Measurements from ENCODE around the gene WRNIP1.
"Not testable (repeated sequence)": the region's sequence is repeated elsewhere in the genome, so short reads cannot be mapped to it uniquely, and the experiment has no call there.

The WRNIP1 gene

DNA sequence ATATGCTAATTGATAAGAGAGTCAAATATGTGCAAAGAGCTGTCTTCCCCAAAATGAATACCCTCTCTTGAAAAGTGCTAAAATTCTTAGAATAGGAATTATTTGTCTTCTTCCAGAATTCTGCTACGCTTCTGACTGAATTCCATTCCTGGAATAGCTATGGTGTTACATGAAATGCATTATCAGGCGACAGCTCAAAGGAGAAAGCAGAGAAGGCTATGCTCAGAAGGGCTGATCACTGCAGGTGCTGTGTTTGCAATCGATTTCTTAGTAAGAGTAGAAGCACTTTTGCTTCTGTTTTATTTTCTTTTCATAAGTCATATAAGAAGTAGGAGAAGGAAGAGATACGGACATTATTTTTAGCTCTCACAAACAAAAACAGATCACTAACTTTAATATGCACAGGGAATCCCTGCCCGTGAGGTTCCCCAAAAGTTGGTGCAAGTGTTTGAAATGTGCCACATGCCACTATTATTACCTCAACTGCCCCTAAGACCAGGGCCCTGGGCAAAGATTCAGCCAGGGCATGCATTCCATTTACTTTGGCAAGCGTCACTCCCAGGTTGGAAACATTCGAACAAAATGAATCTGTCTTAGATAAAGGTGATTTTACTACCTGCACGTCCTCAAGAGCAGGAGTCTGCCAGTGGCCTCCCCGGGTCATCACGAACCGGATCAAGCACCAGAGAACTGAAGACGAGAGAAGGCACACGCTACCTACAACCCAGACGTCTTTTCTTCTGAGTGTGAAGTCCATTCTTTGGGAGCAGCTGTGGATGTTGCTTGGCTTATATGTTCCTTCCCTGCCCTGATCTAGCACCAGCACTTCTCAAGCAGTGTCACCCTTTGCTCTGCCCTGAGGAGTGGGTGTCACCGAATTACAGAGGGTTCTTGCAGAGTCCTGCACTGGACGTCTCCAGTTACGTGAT, 21.6 kb upstream of the WRNIP1 start:
- no peak for DNase-seq

DNA sequence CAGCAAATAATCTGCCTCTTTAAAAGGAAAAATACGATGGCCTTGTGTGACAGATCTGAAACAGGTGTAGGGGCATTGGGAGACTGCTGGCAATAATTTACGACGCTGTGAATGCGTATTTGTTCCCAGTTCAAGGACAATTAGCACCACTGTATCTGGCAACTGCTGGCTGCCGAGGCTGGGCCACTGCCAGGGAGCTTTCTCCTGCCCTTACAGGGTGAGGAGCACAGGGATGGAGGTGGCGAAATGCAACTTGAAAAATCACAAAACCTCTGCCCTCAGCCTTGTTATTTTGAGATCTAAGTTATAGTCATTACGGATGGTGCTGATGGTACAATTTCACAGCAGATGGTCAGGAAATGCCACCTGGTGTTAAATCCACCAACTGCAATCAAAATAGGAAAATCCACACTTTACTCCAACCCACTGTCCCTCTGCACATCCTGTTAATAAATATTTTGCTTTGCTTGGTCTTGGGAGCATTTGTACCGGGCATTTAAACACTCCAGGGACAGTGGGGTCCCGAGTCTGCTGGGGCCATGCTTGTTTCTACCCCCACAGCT, 20.9 kb upstream of the WRNIP1 start:
- DNase-seq = peak; percentile 45

DNA sequence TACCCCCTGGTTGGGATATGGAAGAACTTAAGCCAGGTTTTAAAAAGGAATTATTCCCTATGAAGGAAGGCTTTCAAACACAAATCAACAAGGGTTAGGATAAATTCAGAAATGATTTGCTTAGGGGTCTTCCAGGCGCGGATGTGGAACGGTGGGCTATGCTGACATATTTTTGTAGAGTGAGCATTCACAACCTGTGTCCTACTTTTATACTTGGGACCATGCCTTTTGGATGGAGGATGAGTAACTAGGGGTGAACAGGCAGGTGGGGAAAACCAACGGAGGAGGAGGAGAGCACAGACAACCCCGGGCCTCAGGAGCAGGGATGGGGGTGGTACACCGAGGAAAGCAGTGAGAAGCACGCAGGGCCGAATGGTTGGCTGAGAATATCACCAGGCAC, 20.4 kb upstream of the WRNIP1 start:
- no peak for DNase-seq

DNA sequence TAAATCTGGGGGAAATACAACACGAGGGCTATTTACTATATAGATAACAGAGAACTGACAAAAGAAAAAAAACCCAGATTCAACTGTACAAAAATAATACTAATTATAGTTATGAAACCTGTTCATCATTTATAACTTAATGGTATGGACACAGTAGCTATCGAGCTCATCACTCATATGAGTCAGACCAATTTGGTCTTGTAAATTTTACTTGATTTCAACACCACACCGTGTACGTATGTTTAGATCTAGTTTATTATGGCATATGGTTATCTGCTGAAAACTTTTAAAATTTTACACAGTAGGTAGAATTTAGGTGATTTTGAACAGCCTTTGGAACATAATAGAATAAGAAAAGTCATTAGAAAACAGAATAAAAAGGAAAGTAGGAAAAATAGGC, 19.9 kb upstream of the WRNIP1 start:
- no peak for DNase-seq

DNA sequence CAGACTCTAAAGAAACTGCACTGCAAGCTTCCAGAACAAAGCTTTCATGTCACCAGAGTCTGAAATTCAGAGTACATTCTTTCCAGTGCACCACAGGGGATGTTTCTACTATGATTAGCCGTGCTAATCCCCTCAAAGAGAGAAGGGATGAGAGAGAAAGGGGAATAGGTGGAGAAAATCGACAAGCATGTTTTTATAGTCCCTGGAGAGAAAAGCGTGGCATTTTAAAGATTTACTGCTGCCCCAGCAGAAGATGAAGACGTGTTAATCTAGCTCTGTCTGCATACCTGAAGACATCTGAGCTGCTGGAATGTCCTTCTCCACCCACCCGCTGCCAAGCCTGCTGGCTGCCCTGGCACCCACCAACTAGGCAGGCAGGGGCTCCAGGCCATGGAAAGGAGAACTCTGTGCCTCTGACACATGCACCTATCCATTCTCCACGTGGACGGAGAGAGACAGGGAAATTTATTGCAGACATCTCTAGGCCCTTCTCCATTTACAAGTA, 18.6 kb upstream of the WRNIP1 start:
- DNase-seq = no peak

DNA sequence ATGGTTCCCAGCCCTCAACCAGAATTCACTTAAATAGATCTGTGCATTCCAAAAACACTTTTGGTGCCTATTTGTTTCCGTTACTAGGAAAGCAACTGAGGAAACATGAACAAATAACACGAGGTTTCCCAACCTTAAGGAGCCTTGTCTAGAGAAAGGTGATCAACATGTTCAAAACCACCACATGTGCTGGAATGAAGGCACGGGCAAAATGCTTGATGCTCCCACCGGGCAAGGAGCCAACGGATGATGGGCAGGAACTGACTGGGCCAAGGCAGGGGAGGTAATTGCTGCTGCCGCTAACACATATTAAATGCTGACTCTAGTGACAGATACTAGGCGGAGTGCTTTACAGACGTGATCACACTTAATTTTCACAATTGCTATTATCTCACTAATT, 17.0 kb upstream of the WRNIP1 start:
- DNase-seq = no peak

DNA sequence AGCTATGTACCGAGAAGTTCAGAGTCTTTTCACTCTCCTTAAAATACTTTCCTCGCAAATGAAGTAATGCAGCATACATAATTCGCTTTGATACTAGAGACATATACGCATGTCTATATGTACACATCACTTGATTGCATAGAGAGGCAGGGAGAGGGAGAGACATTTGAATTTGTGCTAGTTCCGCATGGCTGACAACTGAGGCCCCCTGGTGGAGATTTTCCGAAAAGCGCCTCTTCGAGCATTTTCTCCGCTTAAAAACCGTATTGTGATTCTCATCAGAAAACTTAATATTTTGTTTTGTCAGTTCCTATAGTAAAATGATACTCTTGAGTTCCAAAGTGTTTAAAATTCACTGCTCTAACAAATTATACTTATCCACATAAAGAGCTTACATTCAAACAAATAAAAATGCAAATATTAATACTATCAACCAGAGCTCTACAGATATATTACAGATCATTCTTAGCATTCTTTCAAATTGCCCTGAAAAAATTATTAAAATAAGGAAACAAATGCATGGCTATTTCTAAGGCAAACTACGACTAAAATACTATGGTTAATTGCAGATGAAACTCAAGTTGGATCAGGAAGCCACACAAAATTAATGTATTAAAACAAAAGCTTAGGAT, 15.1 kb upstream of the WRNIP1 start:
- peak; percentile 78 for DNase-seq

DNA sequence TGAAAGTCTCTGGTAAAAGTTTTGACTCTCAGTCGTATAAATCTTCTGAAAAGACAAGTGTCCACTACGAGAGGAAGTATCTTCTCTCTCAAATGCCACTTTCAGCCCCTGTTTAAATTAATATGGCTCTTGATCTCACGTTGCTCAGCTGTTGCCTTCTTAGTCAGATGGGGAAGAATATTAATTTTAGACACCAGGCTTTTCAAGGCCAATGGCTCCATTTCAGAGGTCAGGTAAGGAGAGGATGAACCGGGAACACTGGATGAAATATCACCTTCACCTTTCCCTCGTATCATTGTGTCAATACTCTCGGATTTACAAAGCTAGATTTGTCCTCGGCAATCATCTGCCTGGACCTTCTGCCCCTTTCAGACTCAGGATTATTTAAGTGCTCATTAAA, 14.4 kb upstream of the WRNIP1 start, which contains the start of gene MYLK4:
Gene MYLK4, minus strand, starts transcription at position 91 of the 400 bp plus-strand sequence. CDS start 1,628 bp downstream, outside the sequence.
- DNase-seq = no peak

DNA sequence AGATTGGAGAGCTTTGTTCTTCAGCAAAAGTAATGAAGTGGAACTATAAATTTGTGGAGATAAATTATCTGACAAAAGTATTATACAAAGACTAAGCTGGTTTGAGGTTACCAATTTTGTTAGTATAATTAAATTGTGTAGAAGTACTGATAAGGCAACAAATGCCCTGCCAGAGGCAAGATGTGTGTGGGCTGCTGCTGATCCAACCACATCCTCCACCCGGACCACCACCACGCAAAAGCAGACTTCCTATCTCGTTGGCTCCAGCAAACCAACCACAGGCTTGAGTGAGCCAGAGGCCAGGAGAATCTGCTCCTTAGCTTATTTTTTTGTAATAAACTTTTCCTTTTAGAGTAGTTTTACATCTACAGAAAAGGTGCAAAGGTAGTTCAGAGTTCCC, 13.3 kb upstream of the WRNIP1 start:
- DNase-seq = no peak

DNA sequence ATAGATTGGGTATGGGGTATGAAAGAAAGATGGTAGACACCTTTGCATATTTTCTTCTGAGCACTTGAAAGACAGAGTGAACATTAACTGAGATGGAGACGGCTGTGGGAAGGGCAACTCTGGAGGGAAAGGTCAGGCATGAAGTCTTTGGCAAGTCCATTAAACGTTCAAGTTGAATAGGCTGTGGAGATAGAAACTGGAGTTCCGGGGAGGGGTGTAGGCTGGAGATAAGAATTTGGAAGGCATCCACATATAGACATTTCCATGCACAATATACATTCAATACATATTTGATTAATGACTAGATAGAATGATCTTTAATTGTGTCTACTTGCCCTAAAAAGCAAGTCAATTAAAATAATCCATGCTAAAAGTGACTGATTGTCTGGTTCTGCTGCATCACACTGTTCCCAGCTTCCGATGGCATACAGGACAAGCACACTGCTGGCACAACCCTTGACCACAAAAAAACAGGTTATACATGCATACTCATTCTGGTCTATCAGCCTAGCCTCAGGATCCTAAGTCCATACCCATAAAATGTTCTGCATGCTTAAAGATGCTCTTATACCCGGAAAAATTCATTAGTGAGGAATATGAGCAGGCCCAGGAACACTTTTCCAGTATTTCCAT, 12.6 kb upstream of the WRNIP1 start:
- DNase-seq = no peak

DNA sequence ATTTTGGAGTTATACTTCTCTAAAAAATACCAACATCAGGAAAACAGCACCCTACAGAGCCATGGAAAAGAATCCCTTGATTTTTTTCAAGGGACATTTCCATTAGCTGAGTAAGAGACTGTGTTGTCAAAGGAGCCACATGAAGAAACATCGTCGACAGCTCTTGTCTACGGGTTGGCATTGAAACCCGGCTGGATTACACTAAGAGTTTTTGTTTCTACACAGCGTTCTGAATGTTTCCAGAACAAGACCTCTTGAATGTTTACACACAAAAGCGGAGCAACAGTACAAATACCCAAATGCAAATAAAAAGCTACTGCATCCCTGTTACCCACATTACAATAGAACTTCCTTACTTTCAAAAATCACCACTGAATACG, 12.1 kb upstream of the WRNIP1 start:
- no peak for DNase-seq

DNA sequence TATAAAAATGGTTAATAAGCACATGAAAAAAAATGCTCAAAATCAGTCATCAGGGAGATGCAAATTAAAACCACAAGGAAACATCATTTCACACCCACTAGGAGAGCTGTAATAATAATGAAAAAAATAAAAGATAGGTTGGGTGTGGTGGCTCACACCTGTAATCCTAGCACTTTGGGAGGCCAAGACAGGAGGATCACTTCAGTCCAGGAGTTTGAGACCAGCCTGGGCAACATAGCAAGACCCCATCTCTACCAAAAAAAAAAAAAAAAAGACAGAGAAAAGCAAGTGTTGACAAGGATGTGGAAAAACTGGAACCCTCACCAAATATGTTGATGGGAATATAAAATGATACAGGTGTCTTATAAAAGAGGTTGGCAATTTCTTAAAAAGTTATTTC, 11.4 kb upstream of the WRNIP1 start:
- DNase-seq = no peak

DNA sequence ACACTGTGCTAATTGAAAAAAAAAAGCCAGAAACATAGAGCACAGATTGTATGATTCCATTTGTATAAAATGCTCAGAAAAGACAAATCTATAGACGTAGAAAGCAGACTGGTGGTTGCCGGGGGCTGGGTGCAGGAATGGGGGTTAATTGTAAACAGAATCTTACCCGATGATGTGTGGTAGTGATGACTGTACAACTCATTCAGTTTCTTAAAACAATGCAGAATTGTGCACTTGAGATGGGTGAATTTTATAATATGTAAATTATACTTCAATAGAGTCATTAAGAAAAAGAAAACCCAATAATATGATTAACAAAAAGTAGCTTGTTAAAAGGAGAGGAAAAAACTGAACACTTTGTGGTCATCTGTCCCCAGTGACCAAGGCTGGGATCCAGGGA, 10.8 kb upstream of the WRNIP1 start:
- no peak for DNase-seq

DNA sequence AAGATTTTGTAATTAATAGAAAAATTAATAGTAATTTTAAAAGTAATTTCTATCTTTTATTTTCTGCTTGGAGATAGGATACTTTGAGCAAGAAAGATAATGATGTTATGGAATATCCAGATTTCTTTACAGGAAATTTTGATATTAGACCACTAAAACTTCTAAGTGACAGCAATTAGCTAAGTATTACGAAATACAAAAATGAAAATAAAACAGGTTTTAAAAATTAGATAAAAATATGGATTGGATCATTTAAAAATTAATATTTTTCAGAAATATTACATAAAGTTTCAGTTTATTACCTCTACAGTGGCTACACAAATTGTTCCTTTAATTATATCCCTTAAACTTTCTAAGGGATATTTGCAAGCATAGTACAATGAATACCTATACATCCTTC, 10.3 kb upstream of the WRNIP1 start:
- DNase-seq = no peak

DNA sequence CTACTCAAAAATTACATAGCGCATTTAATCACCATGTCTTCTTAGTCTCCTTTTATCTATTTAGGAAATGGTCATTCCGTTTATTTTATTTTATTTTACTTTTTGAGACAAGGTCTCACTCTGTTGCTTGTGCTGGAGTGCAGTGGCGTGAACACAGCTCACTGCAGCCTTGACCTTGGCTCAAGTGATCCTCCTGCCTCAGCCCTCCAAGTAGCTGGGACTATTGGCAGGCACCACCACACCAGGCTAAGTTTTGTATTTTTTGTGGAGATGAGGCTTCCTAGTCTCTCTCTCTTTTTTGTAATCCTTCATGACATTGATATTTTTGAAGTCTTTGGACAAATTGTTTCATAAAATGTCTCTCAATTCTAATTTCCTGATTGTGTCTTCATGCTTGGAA, 9.7 kb upstream of the WRNIP1 start:
- DNase-seq = no peak

DNA sequence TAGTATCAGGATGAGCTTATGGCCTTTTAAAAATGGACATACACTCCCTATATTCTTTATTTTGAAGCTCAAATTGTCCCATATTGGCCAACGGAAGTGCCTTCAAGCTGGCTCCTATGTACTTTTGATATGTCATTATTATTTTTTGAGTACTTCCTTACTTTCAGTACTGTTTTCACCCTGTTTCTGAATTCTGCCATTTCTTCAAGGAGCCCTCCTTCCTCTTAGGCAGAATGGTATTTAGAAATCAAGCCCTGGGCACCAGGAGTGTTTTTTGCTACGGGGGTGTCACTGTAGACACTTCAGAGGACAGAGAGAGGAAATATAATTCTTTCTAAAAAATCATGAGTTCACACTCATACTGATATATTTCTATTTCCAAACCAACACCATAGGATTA, 9.0 kb upstream of the WRNIP1 start:
- no peak for DNase-seq

DNA sequence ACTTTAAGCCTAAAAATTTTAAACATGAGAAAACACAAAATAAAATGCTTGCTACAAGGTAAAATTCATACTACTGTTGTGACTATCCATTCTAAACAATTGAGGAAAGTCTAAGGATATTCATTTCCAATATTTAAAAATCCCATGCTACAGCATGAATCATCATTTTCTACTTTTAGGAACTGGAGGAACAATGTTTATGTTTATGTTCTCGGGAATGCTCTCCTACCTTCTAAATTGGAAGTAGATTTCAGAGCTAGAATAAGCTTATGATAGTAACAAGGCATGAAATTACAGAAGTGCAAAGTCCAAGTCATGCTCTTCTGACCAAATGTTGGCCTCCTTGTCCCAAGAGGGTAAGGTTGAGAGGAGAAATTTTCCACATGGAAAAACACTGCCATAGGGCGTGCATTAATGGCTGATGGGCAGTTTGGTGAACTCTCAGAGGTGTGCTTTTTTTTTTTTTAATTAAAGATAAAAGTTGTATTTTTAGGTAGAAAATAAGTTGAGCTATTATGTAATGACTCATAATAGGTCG, 8.4 kb upstream of the WRNIP1 start:
- no peak for DNase-seq

DNA sequence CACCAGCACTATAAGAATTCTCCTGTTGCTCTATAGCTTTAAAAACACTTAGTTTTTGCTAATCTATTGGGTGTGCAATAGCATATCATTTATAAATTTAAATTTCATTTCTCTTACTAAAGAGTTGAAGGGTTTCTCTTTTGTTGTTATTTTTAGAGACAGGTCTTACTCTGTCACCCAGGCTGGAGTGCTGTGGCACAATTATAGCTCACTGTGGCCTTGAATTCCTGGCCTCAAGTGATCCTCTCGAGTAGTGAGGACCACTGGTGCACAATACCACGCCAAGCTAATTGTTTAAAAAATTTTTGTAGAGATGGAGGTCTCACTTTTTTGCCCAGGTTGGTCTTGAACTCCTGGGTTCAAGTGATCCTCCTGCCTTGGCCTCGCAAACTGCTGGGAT, 6.2 kb upstream of the WRNIP1 start:
- no peak for DNase-seq

DNA sequence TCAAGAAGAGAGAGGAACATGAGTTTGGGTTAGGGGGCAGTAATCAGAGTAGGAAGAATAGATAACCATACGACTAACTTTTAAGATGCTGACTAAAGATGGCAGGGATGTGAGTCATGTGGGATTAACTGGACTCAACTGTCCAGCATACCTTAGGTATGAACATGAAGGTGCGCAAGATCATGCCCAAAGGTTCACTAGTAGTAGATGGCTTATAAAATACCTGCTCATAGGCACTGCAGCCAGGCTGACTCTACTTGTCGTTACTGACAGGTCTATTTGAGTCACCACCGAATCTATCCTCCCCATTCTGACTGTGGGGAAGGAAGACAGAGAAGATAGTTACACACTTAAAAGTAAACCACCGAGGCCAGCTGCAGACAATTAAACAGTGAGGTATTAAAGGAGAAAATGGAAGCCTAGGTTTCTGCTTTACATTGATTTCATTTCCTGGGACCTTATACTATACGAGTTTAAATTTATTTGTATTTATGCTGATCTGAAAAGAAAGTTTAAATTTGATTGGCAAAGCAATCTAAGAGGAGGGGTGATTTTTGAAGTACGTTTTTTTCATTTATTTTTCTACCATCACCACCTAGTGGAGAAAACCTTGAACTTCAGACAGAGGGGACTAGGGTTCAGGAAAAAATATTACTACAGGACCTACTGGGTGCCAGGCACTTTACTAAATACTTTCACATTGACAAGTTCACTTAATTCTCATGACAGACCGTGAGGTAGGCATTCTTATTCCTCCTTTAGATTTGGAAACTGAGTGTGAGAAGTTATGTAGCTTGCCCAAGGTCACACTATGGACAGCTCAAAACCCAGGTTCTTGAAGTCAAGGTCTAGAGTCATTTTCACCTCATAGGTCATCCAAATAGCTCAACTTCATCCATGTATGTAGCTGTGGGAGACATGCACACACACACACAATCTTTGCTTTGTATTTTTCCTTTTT, 4.0 kb upstream of the WRNIP1 start:
- DNase-seq = no peak

DNA sequence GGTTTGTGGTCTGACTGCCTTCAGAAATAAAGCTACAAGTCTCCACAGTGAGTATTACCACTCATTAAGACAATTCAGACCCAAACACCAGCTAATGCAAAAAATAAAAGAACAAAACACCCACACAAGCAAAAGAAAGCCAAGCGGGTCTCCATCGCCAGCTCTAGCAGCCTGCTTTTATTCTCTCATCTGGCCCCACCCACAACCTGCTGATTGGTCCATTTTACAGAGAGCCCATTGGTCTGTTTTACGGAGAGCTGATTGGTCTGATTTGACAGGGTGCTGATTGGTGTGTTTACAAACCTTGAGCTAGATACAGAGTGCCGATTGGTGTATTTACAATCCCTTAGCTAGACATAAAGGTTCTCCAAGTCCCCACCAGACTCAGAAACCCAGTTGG, 2.3 kb upstream of the WRNIP1 start:
- DNase-seq = not testable (repeated sequence)

DNA sequence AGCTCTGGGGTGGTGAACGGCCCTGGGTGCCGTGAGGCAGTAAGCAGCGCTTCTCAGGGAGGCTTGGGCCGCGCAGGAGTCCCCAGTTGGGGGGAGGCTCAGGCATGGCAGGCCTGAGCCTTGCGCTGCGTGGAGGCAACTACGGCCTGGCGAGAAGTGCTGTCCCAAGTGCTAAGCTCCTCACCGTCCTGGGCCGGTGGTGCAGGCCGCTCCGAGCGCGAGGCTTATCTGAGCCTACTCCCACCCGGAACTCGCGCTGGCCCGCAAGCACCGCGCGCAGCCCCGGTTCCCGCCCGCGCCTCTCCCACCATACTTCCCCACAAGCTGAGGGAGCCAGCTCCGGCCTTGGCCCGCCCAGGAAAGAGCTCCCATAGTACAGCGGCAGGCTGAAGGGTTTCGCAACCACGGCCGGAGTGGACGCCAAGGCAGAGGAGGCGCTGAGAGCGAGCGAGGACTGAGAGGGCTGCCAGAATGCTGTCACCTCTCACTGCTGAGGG, 1.8 kb upstream of the WRNIP1 start:
- no peak for DNase-seq
